Omental fat pad (tissue), 4 donors: ENCODE data around the gene EXOC7. TPM values are rescaled to one million over a fixed set of nuclear protein-coding genes. Genes with fewer than 3 reads are reported as not detected.

Experiments used
- ATAC-seq: fragments of 150-250 bp; one replicate; pipeline ENCODE4 v1.9.1; 2016; ENCODE audit warnings: mild to moderate bottlenecking, moderate library complexity; ENCODE audit not compliant: low FRiP score
- DNase-seq: peaks from one replicate; pipeline ENCODE4 v3.0.0-alpha.2; 2019; ENCODE audit warnings: low spot score
- CTCF ChIP-seq, 3 donors: fragments of 450-650 bp; IDR thresholded peaks; one replicate each; pipeline ENCODE4 v1.5.1; 2016 to 2017; ENCODE audit warnings: antibody characterized with exemption in 3 of 3, mild to moderate bottlenecking in 3 of 3, moderate library complexity in 2 of 3
- total RNA-seq, 4 donors: library from RNA; depleted of rRNA; stranded (reverse); fragments of >200 nt; gene quantifications; one replicate each; pipeline ENCODE4 v1.1.0, GENCODE V29; 2016

EXOC7 gene
- total RNA-seq, 4 donors from 2014 or later = 69.3 to 93.9 (median 74.1) TPM

GRCh38 chr17:76085066-76085730 lies 18.4 kb downstream of the EXOC7 start:
- ATAC-seq = no peak
- no peak for DNase-seq
- no peak for TF ChIP-seq CTCF (IDR thresholded peaks at IDR 0.05)

- no peak for ATAC-seq
- DNase-seq = no peak
- no peak for TF ChIP-seq CTCF (IDR thresholded peaks at IDR 0.05)
Measured at GRCh38 chr17:76083536-76084182, 19.9 kb downstream of the EXOC7 start.

- no peak for DNase-seq
- TF ChIP-seq CTCF (IDR thresholded peaks at IDR 0.05) = no peak
Measured at GRCh38 chr17:76082326-76083251, 21.0 kb downstream of the EXOC7 start.

GRCh38 chr17:76081295-76082210 lies 22.0 kb downstream of the EXOC7 start:
- DNase-seq (no peak), ATAC-seq (no peak)
- TF ChIP-seq CTCF (IDR thresholded peaks at IDR 0.05) = no peak

More at GRCh38 chr17:76082326-76083251, 21.0 kb downstream of the EXOC7 start:
- ATAC-seq = no peak

- TF ChIP-seq CTCF (IDR thresholded peaks at IDR 0.05) = no peak
- ATAC-seq = no peak
- DNase-seq = no peak
Measured at GRCh38 chr17:76080768-76081287, 22.8 kb downstream of the EXOC7 start.
